Measurements from ENCODE around the gene XRCC5.

DNA sequence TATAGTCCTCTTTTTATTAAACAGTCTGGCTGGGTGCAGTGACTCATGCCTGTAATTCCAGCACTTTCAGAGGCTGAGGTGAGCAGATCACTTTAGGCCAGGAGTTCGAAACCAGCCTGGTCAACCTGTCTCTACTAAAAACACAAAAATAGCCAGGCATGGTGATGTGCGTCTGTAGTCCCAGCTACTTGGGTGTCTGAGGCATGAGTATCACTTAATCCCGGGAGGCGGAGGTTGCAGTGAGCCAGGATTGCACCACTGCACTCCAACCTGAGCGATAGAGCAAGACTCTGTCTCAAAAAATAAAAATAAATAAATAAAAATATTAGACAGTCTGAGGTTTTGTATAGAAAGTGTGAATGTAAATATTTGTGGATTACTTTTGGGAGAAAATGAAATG is 17.8 kb downstream of the XRCC5 start:
- TF ChIP-seq ZNF404 (tag by site-specific recombination; IDR thresholded peaks at IDR 0.05) (no peak), ZBTB7A (tag by site-specific recombination; IDR thresholded peaks at IDR 0.05; ENCODE audit: low read depth) (no peak), ZNF274 (IDR thresholded peaks at IDR 0.05; ENCODE audit: low read length) (no peak), ZNF274 (tag by site-specific recombination; IDR thresholded peaks at IDR 0.05; ENCODE audit: borderline replicate concordance) (no peak), SALL2 (tag by site-specific recombination; IDR thresholded peaks at IDR 0.05; ENCODE audit: borderline replicate concordance) (no peak), ZNF24 (tag by site-specific recombination; IDR thresholded peaks at IDR 0.05) (no peak)
- TF ChIP-seq, protein P1, sequence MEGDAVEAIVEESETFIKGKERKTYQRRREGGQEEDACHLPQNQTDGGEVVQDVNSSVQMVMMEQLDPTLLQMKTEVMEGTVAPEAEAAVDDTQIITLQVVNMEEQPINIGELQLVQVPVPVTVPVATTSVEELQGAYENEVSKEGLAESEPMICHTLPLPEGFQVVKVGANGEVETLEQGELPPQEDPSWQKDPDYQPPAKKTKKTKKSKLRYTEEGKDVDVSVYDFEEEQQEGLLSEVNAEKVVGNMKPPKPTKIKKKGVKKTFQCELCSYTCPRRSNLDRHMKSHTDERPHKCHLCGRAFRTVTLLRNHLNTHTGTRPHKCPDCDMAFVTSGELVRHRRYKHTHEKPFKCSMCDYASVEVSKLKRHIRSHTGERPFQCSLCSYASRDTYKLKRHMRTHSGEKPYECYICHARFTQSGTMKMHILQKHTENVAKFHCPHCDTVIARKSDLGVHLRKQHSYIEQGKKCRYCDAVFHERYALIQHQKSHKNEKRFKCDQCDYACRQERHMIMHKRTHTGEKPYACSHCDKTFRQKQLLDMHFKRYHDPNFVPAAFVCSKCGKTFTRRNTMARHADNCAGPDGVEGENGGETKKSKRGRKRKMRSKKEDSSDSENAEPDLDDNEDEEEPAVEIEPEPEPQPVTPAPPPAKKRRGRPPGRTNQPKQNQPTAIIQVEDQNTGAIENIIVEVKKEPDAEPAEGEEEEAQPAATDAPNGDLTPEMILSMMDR (tag by site-specific recombination; IDR thresholded peaks at IDR 0.05) = no peak
- TF ChIP-seq, protein P2, sequence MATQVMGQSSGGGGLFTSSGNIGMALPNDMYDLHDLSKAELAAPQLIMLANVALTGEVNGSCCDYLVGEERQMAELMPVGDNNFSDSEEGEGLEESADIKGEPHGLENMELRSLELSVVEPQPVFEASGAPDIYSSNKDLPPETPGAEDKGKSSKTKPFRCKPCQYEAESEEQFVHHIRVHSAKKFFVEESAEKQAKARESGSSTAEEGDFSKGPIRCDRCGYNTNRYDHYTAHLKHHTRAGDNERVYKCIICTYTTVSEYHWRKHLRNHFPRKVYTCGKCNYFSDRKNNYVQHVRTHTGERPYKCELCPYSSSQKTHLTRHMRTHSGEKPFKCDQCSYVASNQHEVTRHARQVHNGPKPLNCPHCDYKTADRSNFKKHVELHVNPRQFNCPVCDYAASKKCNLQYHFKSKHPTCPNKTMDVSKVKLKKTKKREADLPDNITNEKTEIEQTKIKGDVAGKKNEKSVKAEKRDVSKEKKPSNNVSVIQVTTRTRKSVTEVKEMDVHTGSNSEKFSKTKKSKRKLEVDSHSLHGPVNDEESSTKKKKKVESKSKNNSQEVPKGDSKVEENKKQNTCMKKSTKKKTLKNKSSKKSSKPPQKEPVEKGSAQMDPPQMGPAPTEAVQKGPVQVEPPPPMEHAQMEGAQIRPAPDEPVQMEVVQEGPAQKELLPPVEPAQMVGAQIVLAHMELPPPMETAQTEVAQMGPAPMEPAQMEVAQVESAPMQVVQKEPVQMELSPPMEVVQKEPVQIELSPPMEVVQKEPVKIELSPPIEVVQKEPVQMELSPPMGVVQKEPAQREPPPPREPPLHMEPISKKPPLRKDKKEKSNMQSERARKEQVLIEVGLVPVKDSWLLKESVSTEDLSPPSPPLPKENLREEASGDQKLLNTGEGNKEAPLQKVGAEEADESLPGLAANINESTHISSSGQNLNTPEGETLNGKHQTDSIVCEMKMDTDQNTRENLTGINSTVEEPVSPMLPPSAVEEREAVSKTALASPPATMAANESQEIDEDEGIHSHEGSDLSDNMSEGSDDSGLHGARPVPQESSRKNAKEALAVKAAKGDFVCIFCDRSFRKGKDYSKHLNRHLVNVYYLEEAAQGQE (tag by site-specific recombination; IDR thresholded peaks at IDR 0.05) = no peak
- TF ChIP-seq, protein P3, sequence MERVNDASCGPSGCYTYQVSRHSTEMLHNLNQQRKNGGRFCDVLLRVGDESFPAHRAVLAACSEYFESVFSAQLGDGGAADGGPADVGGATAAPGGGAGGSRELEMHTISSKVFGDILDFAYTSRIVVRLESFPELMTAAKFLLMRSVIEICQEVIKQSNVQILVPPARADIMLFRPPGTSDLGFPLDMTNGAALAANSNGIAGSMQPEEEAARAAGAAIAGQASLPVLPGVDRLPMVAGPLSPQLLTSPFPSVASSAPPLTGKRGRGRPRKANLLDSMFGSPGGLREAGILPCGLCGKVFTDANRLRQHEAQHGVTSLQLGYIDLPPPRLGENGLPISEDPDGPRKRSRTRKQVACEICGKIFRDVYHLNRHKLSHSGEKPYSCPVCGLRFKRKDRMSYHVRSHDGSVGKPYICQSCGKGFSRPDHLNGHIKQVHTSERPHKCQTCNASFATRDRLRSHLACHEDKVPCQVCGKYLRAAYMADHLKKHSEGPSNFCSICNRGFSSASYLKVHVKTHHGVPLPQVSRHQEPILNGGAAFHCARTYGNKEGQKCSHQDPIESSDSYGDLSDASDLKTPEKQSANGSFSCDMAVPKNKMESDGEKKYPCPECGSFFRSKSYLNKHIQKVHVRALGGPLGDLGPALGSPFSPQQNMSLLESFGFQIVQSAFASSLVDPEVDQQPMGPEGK (tag by site-specific recombination; IDR thresholded peaks at IDR 0.05) = no peak

Data from HEK293 (cell line).